ENCODE results near the gene PCDHA7.
"Not testable (repeated sequence)": the region's sequence is repeated elsewhere in the genome, so short reads cannot be mapped to it uniquely, and the experiment has no call there.

Gene PCDHA7

DNA sequence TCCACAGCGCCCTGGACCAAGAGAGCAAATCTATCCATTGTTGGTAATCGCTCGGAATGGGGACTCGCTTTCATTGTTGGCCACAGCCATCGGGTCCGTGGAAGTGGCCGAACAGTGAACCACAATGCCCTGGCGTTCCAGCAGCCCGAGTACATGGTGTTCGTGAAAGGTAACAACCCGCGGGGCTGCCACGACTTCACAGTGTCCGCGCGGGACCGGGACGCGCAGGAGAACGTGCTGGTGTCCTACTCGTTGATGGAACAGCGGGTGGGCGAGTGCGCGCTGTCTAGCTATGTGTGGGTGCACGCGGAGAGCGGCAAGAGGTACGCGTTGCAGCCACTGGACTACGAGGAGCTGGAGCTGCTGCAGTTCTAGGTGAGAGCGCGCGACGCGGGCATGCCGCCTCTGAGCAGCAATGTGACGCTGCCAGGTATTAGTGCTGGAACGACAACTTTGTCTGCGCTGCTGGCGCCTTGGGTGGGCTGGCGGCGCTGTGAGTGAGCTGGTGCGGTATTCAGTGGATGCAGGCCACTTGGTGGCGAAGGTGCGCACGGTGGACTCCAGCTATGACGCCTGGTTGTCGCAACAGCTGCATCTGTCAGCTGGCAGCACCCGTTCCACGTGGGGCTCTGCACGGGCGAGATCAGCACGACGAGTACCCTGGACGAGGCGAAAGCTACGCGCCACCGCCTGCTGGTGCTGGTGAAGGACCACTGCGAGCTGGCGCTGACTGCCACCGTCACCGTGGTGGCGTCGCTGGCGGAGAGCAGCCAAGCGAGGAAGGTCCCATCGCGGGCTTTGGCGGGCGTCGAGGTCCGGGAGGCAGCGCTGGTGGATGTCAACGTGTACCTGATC is 28.6 kb downstream of the PCDHA7 start:
- DNase-seq: no peak

- DNase-seq: peak; percentile 4
Measured at GRCh38 chr5:140868721-140869554, 34.9 kb downstream of the PCDHA7 start, which contains the start of gene PCDHA11. Gene PCDHA11, plus strand, starts transcription at chr5:140868957. Its CDS starts 147 bp downstream, at chr5:140869104.

DNA sequence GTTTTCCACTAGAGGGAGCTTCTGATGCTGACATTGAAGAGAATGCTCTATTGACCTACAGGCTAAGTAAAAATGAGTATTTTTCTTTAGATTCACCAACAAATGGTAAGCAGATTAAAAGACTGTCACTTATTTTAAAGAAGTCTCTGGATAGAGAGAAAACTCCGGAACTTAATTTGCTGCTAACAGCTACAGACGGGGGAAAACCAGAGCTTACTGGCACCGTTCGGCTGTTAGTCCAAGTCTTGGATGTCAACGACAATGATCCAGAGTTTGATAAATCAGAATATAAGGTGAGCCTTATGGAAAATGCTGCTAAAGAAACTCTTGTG is 35.5 kb downstream of the PCDHA7 start:
- no peak for DNase-seq

DNA sequence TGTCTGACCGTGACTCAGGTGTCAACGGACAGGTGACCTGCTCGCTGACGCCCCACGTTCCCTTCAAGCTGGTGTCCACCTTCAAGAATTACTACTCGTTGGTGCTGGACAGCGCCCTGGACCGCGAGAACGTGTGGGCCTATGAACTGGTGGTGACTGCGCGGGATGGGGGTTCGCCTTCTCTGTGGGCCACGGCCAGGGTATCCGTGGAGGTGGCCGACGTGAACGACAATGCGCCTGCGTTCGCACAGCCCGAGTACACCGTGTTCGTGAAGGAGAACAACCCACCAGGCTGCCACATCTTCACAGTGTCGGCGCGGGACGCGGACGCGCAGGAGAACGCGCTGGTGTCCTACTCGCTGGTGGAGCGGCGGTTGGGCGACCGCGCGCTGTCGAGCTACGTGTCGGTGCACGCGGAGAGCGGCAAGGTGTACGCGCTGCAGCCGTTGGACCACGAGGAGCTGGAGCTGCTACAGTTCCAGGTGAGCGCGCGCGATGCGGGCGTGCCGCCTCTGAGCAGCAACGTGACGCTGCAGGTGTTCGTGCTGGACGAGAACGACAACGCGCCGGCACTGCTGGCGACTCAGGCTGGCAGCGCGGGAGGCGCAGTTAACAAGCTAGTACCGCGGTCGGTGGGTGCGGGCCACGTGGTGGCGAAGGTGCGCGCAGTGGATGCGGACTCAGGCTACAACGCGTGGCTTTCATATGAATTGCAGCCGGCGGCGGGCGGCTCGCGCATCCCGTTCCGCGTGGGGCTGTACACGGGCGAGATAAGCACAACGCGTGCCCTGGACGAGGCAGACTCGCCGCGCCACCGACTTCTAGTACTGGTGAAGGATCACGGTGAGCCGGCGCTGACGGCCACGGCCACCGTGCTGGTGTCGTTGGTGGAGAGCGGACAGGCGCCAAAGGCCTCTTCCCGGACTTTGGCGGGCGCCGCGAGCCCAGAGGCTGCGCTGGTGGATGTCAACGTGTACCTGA is 36.4 kb downstream of the PCDHA7 start:
- DNase-seq: no peak

DNA sequence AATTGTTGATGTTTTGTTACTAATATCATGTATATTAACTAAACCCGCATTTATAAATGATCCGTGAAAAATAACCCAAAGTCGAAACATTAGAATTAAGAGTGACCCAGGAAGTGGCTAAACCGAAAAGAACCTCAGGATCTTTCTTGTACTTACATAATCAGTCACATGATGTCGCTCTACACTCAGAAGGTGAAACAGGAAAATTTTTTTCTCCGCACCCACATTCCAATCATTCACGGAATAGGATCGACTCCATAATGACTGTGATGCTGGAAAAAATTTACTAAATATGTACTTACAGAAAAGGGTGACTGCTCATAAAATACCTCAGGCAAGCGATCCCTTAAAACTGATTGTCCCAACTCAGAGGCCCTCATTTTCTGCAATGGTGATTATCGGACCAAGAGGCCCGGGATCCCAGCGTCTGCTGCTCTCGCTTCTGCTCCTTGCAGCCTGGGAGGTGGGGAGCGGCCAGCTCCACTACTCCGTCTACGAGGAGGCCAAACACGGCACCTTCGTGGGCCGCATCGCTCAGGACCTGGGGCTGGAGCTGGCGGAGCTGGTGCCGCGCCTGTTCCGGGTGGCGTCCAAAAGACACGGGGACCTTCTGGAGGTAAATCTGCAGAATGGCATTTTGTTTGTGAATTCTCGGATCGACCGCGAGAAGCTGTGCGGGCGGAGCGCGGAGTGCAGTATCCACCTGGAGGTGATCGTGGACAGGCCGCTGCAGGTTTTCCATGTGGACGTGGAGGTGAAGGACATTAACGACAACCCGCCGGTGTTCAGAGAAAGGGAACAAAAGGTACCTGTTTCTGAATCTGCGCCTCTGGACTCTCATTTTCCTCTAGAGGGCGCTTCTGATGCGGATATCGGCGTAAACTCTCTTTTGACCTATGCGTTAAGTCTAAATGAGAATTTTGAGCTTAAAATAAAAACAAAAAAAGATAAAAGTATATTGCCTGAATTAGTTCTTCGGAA is 41.3 kb downstream of the PCDHA7 start, which contains the start of gene PCDHA12:
TSS of gene PCDHA12 (plus strand) at position 224 of the 981 bp plus-strand sequence. CDS start at position 389, 165 bp downstream.
- no peak for DNase-seq

GRCh38 chr5:140876541-140877261 is 42.6 kb downstream of the PCDHA7 start:
- DNase-seq: not testable (repeated sequence)

DNA sequence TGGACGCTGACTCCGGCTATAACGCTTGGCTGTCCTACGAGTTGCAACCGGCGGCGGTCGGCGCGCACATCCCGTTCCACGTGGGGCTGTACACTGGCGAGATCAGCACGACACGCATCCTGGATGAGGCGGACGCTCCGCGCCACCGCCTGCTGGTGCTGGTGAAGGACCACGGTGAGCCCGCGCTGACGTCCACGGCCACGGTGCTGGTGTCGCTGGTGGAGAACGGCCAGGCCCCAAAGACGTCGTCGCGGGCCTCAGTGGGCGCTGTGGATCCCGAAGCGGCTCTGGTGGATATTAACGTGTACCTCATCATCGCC is 43.2 kb downstream of the PCDHA7 start:
- no peak for DNase-seq

DNA sequence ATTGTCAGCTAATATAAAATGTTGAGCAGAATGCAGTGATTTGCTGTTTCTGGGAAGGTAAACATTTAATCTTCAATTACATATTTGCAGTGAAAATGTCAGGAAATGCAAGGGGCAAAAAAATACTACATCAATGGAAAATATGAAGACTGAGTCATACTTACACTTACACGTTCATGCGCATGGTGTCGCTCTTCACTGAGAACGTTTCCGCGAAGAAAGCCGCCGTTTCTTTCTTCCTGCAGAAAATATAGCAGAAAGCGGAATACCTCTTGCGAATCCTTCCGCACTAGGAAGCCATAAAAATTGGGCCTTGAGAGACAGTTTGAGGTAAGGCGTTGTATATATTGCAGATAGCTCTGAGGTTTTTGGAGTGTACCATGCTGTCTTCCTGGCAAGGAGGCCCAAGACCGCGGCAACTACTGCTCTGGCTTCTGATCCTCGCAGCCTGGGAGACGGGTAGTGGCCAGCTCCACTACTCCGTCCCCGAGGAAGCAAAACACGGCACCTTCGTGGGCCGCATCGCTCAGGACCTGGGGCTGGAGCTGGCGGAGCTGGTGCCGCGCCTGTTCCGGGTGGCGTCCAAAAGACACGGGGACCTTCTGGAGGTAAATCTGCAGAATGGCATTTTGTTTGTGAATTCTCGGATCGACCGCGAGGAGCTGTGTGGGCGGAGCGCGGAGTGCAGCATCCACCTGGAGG is 48.0 kb downstream of the PCDHA7 start, which contains the start of gene PCDHA13:
TSS of gene PCDHA13 (plus strand) at position 236 of the 702 bp plus-strand sequence. CDS start at position 381, 145 bp downstream.
- no peak for DNase-seq

DNA sequence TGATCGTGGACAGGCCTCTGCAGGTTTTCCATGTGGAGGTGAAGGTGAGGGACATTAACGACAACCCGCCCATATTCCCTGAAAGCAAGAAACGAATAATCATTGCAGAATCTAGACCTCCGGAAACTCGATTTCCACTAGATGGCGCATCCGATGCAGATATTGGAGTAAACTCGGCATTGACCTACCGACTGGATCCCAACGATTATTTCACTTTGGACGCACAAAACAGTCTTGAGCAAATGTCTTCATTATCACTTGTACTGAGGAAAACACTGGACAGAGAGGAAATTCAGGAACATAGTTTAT is 48.5 kb downstream of the PCDHA7 start:
- peak; percentile 5 for DNase-seq

DNA sequence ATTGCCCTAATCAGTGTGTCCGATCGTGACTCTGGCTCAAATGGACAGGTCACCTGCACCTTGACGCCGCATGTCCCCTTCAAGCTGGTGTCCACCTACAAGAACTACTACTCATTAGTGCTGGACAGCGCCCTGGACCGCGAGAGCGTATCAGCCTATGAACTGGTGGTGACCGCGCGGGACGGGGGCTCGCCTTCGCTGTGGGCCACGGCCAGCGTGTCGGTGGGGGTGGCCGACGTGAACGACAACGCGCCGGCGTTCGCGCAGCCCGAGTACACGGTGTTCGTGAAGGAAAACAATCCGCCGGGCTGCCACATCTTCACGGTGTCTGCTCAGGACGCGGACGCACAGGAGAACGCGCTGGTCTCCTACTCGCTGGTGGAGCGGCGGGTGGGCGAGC is 49.3 kb downstream of the PCDHA7 start:
- no peak for DNase-seq

DNA sequence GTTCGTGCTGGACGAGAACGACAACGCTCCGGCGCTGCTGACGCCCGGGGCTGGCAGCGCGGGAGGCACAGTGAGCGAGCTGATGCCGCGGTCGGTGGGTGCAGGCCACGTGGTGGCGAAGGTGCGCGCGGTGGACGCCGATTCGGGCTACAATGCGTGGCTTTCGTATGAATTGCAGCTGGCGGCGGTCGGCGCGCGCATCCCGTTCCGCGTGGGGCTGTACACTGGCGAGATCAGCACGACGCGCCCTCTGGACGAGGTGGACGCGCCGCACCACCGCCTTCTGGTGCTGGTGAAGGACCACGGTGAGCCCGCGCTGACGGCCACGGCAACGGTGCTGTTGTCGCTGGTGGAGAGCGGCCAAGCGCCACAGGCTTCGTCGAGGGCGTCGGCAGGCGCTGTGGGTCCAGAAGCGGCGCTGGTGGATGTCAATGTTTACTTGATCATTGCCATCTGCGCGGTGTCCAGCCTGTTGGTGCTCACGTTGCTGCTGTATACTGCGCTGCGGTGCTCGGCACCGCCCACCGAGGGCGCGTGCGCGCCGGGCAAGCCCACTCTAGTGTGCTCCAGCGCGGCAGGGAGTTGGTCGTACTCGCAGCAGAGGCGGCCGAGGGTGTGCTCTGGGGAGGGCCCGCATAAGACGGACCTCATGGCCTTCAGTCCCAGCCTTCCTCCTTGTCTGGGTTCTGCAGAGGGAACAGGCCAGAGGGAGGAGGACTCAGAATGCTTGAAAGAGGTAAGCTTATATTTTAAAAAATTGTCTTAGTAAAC is 50.0 kb downstream of the PCDHA7 start:
- no peak for DNase-seq

Measured in fibroblast of skin of scalp (primary cell).